ENCODE results near the gene ASPSCR1.

Gene ASPSCR1

GRCh38 chr17:82058230-82058854, 80.9 kb downstream of the ASPSCR1 start:
- no peak for DNase-seq

- no peak for DNase-seq
These were observed 81.4 kb downstream of the ASPSCR1 start for GRCh38 chr17:82058855-82059249.

- DNase-seq = no peak
These were observed 82.0 kb downstream of the ASPSCR1 start for GRCh38 chr17:82059272-82060000.

GRCh38 chr17:82060001-82060380, 82.6 kb downstream of the ASPSCR1 start:
- DNase-seq = no peak

- DNase-seq = no peak
These were observed 83.2 kb downstream of the ASPSCR1 start for GRCh38 chr17:82060614-82061013.

- DNase-seq = no peak
These were observed 83.9 kb downstream of the ASPSCR1 start for GRCh38 chr17:82061047-82061925.

GRCh38 chr17:82062076-82062983, 84.9 kb downstream of the ASPSCR1 start:
- no peak for DNase-seq

GRCh38 chr17:82062984-82063368, 85.5 kb downstream of the ASPSCR1 start:
- no peak for DNase-seq

GRCh38 chr17:82063424-82064415, 86.3 kb downstream of the ASPSCR1 start:
- DNase-seq = no peak

- no peak for DNase-seq
These were observed 87.2 kb downstream of the ASPSCR1 start for GRCh38 chr17:82064433-82065192.

GRCh38 chr17:82065193-82065637, 87.8 kb downstream of the ASPSCR1 start:
- no peak for DNase-seq

GRCh38 chr17:82065638-82066303, 88.3 kb downstream of the ASPSCR1 start, which contains the start of gene DUS1L:
Gene DUS1L, minus strand, starts transcription at chr17:82065804. Its CDS starts 745 bp downstream, at chr17:82065059.
- peak; percentile 60 for DNase-seq
